HG03354 (cell line): ENCODE measurements around the gene HS6ST1.

ENCODE experiments used
- ATAC-seq: cut with Tn5 transposase; IDR thresholded peaks from one replicate; pipeline ENCODE4 v1.9.1; 2021; ENCODE audit warnings: mild to moderate bottlenecking; ENCODE audit not compliant: unreplicated experiment, poor library complexity, severe bottlenecking

Gene HS6ST1

GRCh38 chr2:128301021-128301420 is 17.6 kb downstream of the HS6ST1 start:
- ATAC-seq, result no peak

DNA sequence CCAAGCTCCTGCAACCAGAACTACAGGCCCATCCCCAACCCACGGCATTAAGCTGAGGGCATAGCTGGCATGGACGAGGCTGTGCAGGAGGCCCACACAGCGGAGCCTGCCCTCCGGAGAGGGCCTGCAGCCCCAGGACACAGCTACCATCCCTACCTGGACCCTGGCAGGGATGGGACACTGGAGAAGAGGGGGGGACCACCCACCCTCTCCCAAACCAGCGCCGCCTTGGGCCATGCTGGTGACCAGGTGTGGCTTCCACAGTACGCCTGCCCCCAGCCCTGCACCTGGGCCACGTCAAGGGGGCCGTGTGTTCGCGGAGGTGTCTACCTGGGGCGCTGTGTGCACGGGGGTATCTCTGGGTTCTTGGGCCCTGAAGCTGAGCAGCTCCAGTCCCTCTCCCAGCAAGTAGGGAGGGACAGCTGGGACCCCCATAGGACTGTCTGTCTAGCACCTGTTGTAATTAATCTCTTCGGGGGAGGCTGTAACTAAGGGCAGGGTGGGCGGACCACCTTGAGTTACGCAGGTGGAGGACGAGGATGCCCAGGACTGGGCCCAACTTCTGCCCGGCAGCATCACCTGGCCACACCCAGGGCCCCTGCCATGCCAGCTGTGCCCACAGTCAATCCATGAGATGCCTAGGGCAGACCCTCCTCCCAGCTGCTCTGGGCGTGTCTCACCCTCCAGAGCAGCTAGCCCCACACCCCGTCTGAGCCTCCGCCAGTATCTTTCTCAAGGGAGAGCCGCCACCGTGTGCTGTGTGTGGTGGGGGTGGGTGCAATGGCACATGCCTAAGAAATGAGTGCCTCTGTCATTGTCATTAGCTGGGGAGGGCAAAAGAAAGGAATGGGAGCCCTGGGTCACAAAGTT is 18.3 kb downstream of the HS6ST1 start:
- no peak for ATAC-seq

GRCh38 chr2:128299628-128300027 is 19.0 kb downstream of the HS6ST1 start:
- no peak for ATAC-seq

- no peak for ATAC-seq
Observed at GRCh38 chr2:128298846-128299507, 19.7 kb downstream of the HS6ST1 start.

DNA sequence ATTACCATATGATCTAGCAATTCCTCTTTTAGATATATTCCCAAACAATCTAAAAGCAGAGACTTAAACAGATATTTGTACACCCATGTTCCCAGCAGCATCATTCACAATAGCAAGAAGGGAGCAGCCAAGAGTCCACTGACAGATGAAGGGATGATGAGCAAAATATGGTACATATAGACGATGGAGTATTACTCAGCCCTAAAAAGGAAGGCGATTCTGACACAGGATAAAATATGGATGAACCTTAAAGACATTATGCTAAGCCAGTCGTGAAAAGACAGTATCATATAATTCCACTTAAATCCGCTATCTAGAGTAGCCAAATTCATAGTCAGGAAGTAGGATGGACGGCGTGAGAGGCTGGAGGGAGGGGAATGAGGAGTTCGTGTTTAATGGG is 20.4 kb downstream of the HS6ST1 start:
- no peak for ATAC-seq

- no peak for ATAC-seq
Observed at GRCh38 chr2:128293870-128294455, 24.7 kb downstream of the HS6ST1 start.

- ATAC-seq, result no peak
Observed at GRCh38 chr2:128293426-128293755, 25.3 kb downstream of the HS6ST1 start.

DNA sequence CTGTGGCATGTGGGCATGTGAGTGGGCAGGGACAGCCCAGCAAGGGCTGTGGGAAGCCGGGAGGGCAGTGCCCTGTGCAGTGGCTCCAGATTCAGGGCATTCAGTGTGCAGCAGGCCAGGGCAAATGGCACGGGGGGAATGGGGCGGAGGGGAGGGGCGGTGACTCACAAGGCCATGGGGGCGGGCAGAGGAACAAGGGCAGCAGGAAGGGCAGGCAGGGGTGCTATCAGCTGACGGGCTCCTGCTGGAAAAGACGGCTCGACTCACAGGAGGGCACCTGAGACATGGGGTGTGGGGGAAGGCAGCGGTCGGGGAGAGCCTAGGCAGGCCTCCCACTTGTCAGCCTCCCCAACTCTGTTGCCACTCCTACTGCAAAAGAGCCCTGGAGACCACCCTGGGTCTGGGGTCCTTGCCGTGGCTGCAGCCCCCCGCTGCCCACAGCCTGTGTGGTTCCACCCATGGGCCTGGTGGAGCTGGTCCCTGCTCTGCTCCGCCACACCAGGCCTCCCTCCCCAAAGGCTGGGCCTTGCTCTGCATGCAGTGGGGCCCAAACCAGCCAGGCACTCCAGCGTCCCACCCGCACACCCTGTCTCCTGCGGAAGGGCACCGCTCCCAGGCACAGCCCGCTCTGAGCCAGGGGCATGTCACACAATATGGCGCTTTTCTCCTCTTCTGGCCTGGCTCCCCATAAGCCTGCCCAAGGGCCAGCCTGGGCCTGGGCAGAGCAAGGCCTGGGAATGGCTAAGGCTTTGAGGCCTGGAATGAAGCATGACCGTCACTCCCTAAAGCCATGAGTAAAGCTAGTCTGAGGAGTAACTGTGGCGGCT is 25.9 kb downstream of the HS6ST1 start:
- ATAC-seq, result no peak

DNA sequence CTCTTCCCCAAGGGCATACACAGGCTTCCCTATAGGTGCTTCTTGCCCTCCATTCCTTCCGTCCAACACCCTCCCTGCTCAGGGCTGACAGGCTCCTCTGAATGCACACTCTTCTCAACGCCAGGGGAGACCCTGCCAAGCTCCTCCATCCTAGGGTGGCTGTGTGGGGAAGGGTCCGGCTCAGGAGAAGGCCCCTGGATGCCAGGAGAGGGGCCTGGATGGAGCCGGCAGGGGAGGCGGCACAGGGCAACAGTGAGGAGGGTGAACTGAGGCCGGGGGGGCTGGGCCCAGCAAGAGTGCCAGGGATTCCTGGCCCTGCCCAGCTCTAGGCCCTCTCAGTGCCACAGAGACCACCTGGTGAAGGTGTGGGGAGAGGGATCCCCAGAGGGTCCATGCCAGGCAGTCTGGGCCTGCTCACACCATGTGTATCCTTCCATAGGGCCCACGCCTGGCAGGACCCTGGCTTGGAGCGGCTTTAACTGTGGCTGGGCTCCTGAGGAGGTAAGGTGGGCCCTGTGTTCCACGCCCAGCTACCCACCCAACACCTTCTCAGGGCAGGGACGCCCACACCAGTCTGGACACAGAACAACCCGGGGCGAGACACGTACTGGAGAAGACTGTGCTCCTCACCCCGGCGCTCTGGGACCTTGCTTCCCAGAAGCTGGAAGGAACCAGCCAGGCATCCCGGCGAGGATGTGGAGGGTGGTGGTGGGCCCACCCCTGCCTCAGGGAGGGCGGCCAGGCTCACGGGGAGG is 26.6 kb downstream of the HS6ST1 start:
- ATAC-seq, result no peak

- no peak for ATAC-seq
Observed at GRCh38 chr2:128291161-128291843, 27.4 kb downstream of the HS6ST1 start.

DNA sequence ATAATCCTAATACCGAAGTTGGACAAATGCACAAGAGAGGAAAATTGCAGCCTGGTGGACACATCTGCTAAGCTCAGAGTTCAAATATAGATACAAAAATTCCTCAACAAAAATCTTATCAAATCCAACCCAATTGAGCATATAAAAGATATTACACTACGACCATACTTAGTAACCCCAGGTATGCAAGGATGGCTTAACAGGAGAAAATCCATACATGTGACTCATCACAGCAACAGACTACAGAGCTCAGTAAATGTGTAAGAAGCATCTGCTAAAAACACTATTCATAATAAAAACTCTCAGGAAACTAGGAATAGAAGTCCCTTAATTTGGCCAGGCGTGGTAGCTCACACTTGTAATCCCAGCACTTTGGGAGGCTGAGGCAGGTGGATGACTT is 28.3 kb downstream of the HS6ST1 start:
- ATAC-seq, result no peak

GRCh38 chr2:128289439-128289838 is 29.2 kb downstream of the HS6ST1 start:
- ATAC-seq, result no peak

DNA sequence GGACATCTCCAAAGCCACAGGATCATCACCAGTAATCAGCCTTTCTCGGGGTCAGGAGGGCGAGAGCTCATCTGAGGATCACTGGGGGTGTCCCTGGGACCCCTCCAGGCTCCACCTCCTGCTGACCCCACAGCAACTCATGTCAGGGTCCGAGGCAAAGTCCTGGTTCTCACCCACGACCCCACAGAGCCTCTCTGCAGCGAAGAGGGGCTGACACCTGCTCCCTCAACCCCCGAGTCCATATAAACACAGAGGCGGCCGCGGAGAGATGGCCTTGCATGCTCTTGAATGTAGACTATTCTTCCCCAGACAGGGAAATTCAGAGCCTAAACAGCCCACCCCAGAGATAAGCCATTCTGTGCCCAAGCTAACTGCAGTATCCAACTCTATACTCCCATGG is 29.9 kb downstream of the HS6ST1 start:
- no peak for ATAC-seq

- ATAC-seq, result no peak
Observed at GRCh38 chr2:128287780-128288735, 30.6 kb downstream of the HS6ST1 start.

DNA sequence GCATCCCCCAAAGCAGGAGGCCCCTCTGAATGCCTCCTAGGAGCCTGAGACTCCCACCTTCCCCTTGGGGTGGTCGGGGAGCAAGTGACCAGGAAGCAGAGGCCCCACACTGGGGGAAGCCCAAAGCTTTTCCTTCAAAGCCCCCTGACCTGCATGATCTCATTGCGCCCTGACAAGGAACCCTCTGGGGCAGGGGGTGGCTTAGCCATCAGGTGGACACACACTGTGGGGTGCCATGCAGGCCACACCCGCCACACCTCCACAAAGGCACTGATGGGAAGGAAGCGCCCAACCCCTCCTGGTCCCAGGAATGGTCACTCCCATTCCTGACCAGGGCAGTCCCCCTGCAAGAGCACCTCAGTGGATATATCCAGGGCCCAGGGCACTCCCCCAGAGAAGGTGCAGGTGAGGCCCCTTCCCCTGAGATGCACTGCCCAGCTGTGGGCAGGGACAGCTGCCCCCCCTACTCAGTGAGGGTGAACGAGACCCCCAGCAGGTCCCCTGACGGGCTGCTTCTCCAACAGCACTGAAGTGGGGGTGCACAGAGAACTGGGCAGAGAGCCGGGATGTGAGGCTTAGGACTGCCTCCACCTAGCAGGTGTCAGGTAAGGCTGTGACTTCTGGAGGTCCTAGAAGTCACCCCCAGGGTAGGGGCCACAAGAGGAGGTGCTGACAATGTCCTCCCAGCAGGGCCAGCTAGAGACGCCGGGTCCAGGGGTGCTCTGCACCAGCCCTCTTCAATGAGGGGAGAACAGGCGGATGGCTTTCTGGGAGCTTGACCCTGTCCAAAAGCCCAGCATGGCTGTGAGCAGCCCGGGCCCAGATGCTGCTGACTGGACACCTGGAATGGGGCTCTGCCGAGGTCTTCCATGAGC is 31.5 kb downstream of the HS6ST1 start:
- ATAC-seq, result no peak

DNA sequence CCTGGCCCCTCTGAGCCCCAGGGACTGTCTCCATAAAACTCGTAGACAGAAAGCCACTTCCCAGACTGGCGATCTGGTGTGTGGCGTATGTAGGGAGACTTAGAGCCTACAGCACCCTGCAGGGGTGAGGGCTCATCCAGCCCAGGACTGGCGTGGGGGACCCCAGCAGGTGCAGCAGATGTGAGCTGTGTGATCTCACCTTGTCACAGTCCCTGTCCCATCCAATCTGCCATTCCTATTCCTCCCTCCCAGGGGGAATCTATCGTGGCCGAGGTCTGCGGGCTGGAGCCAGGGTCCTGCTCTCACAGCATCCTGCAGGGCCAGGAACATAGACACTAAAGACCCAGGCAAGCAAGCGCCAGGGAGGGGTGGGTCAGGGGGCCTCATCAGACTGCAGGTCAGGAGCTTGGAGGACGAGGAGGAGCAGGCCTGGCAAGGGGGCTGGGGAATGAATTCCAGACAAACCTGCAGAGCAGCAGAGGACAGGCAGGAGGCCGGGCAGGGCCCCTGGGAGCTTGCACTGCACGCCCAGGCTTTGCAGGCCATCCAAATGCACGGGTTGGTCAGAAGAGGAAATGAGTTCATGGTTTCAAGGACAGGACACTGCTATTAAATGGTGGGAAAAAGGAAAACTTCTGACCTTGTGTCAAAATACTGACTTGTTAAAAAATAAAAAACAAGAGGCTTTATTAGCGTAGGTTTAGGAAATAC is 32.5 kb downstream of the HS6ST1 start:
- no peak for ATAC-seq
